ENCODE measurements around the gene PXN.

- TF ChIP-seq POLR2AphosphoS5 (IDR thresholded peaks at IDR 0.05) (peak; percentile 48 to 84 (median 49)), CTCF (IDR thresholded peaks at IDR 0.05) (no peak), POLR2A (IDR thresholded peaks at IDR 0.05) (peak in 1 of 2 donors; percentile 82), EP300 (IDR thresholded peaks at IDR 0.05) (no peak)
Observed at GRCh38 chr12:120194534-120195395, 70.8 kb downstream of the PXN start, which contains the start of gene GCN1.

All from suprapubic skin (tissue), 4 donors.